GM19025 (cell line): Measurements from ENCODE around the gene MYCT1.
"Not testable (repeated sequence)": the region's sequence is repeated elsewhere in the genome, so short reads cannot be mapped to it uniquely, and the experiment has no call there.

Source experiments
- ATAC-seq: cut with Tn5 transposase; IDR thresholded peaks from one replicate; pipeline ENCODE4 v1.9.1; 2021; ENCODE audit warnings: mild to moderate bottlenecking, low read depth, moderate library complexity; ENCODE audit not compliant: unreplicated experiment

Gene MYCT1

GRCh38 chr6:152697634-152698033 is at the start of gene MYCT1:
MYCT1 (plus strand) TSS chr6:152697897; CDS start chr6:152697903, 6 bp downstream.
- no peak for ATAC-seq

- no peak for ATAC-seq
Measured at GRCh38 chr6:152648105-152648504, 49.6 kb upstream of the MYCT1 start.

- ATAC-seq, result no peak
Measured at GRCh38 chr6:152651986-152652385, 45.7 kb upstream of the MYCT1 start.

GRCh38 chr6:152661776-152662175 is 35.9 kb upstream of the MYCT1 start:
- ATAC-seq, result no peak

GRCh38 chr6:152669895-152670294 is 27.8 kb upstream of the MYCT1 start:
- no peak for ATAC-seq

GRCh38 chr6:152671171-152671570 is 26.5 kb upstream of the MYCT1 start:
- ATAC-seq, result no peak

GRCh38 chr6:152673236-152673635 is 24.5 kb upstream of the MYCT1 start:
- no peak for ATAC-seq

- no peak for ATAC-seq
Measured at GRCh38 chr6:152680151-152680550, 17.5 kb upstream of the MYCT1 start.

- no peak for ATAC-seq
Measured at GRCh38 chr6:152680879-152681517, 16.7 kb upstream of the MYCT1 start.

- no peak for ATAC-seq
Measured at GRCh38 chr6:152682141-152682540, 15.6 kb upstream of the MYCT1 start.

GRCh38 chr6:152682935-152683334 is 14.8 kb upstream of the MYCT1 start:
- ATAC-seq, result not testable (repeated sequence)

- ATAC-seq, result no peak
Measured at GRCh38 chr6:152685819-152686218, 11.9 kb upstream of the MYCT1 start.

- ATAC-seq, result no peak
Measured at GRCh38 chr6:152695372-152696045, 2.2 kb upstream of the MYCT1 start.

GRCh38 chr6:152696522-152696921 is 1.2 kb upstream of the MYCT1 start:
- no peak for ATAC-seq

GRCh38 chr6:152698692-152699091 is 995 bp downstream of the MYCT1 start:
- no peak for ATAC-seq

- no peak for ATAC-seq
Measured at GRCh38 chr6:152700427-152700826, 2.7 kb downstream of the MYCT1 start.

GRCh38 chr6:152701081-152701862 is 3.6 kb downstream of the MYCT1 start:
- ATAC-seq, result no peak

GRCh38 chr6:152701863-152702401 is 4.2 kb downstream of the MYCT1 start:
- no peak for ATAC-seq

- not testable (repeated sequence) for ATAC-seq
Measured at GRCh38 chr6:152703750-152704149, 6.1 kb downstream of the MYCT1 start.

- no peak for ATAC-seq
Measured at GRCh38 chr6:152705327-152705726, 7.6 kb downstream of the MYCT1 start.

GRCh38 chr6:152716322-152716721 is 18.6 kb downstream of the MYCT1 start:
- no peak for ATAC-seq
